ENCODE data around the gene ARFGEF2. TPM values are rescaled to one million over a fixed set of nuclear protein-coding genes. Genes with fewer than 3 reads are reported as not detected.

ARFGEF2 gene
- total and polyA plus RNA-seq, 10 of the 15 experiments (the other 5 are each of a cell fraction or from before 2014, with no cell fraction given) = 5.2 to 24.1 (median 17.7) TPM

DNA sequence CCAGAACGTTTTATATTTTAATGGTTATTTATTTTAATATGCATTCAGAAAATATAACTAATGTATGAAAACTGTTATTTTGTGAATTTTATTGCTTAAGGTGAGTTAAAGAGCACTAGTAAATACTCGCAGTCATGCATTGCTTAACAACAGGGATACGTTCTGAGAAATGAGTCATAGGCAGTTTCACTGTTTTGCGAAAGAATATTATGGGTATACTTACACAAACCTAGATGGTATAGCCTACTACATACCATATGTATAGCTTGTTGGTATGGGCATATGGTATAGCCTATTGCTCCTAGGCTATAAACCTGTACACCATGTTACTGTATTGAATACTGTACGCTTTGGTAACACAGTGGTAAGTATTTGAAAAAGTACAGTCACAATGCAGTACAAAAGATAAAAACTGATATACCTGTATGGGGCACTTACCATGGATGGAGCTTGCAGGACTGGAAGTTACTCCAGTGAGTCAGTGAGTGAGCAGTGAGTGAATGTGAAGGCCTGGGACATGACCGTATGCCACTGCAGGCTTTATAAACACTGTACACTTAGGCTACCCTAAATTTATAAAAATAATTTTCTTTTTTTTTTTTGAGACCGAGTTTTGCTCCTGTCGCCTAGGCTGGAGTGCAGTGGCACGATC is 38.5 kb downstream of the ARFGEF2 start:
- in situ Hi-C loops (cut with MboI) (no loop called here), intact Hi-C loops (cut with micrococcal nuclease; ENCODE audit: unreplicated experiment) (loop anchor here (10.0 kb wide), 1 partner anchor 305 kb away; no protein-coding TSS in a partner anchor)
- no TSS peak for BruUV-seq (replicated peaks)
- TF ChIP-seq, protein P1, sequence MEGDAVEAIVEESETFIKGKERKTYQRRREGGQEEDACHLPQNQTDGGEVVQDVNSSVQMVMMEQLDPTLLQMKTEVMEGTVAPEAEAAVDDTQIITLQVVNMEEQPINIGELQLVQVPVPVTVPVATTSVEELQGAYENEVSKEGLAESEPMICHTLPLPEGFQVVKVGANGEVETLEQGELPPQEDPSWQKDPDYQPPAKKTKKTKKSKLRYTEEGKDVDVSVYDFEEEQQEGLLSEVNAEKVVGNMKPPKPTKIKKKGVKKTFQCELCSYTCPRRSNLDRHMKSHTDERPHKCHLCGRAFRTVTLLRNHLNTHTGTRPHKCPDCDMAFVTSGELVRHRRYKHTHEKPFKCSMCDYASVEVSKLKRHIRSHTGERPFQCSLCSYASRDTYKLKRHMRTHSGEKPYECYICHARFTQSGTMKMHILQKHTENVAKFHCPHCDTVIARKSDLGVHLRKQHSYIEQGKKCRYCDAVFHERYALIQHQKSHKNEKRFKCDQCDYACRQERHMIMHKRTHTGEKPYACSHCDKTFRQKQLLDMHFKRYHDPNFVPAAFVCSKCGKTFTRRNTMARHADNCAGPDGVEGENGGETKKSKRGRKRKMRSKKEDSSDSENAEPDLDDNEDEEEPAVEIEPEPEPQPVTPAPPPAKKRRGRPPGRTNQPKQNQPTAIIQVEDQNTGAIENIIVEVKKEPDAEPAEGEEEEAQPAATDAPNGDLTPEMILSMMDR (IDR thresholded peaks at IDR 0.05 in 2 of 3, conservative IDR thresholded peaks at IDR 0.05 in 1 of 3; ENCODE audit: control insufficient read depth in 2 of 3, extremely low read depth in 1 of 3, insufficient read depth in 1 of 3, low read depth in 3 of 3, low read length in 3 of 3) = no peak
- TF ChIP-seq EED (IDR thresholded peaks at IDR 0.05; ENCODE audit: low read depth) (no peak), SUZ12 (IDR thresholded peaks at IDR 0.05; ENCODE audit: unreplicated experiment) (no peak), E4F1 (IDR thresholded peaks at IDR 0.05; ENCODE audit: borderline replicate concordance, partially characterized antibody) (no peak), TARDBP (IDR thresholded peaks at IDR 0.05; ENCODE audit: borderline replicate concordance) (no peak), RAD51 (IDR thresholded peaks at IDR 0.05) (no peak)
- TF ChIP-seq, protein P2, sequence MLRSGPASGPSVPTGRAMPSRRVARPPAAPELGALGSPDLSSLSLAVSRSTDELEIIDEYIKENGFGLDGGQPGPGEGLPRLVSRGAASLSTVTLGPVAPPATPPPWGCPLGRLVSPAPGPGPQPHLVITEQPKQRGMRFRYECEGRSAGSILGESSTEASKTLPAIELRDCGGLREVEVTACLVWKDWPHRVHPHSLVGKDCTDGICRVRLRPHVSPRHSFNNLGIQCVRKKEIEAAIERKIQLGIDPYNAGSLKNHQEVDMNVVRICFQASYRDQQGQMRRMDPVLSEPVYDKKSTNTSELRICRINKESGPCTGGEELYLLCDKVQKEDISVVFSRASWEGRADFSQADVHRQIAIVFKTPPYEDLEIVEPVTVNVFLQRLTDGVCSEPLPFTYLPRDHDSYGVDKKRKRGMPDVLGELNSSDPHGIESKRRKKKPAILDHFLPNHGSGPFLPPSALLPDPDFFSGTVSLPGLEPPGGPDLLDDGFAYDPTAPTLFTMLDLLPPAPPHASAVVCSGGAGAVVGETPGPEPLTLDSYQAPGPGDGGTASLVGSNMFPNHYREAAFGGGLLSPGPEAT (IDR thresholded peaks at IDR 0.05; ENCODE audit: low read depth) = no peak
- ChIA-PET POLR2A (no interaction called here), CTCF (no interaction called here), SMC1A (ENCODE audit: uncharacterized antibody, unreplicated experiment) (no interaction called here), RAD21 (ENCODE audit: unreplicated experiment) (no interaction called here)
- Histone ChIP-seq H4K20me1 (ENCODE audit: control insufficient read depth, insufficient read depth) (no peaks in the 10 kb centered on the region), H3K9me3 (replicated peaks; ENCODE audit: control insufficient read depth, insufficient read depth, low read length) (no peaks in the 10 kb centered on the region), H3K4me3 (no peak overlapping the region), H3K27me3 (replicated peaks in 1 of 2; ENCODE audit: control insufficient read depth in 2 of 2, insufficient read depth in 2 of 2, low read length in 1 of 2) (no peaks in the 10 kb centered on the region), H3K36me3 (ENCODE audit: control insufficient read depth in 2 of 2, insufficient read depth in 2 of 2, low read length in 1 of 2) (peaks cover 12 to 26% of the 10 kb centered on the region in 2 experiments), H3K9ac (ENCODE audit: control insufficient read depth, insufficient read depth, low read length) (no peak overlapping the region), H3K27ac (ENCODE audit: control insufficient read depth, insufficient read depth) (no peak overlapping the region), H2AFZ (ENCODE audit: control insufficient read depth, low read depth, low read length) (no peak overlapping the region), H3K4me2 (ENCODE audit: control insufficient read depth, insufficient read depth) (no peak overlapping the region), H3K79me2 (ENCODE audit: control insufficient read depth, insufficient read depth, low read length) (no peaks in the 10 kb centered on the region), H3K4me1 (ENCODE audit: control insufficient read depth, insufficient read depth, low read length) (no peaks in the 10 kb centered on the region)
- WGBS (ENCODE audit: insufficient coverage, insufficient replicate concordance, low lambda C conversion rate, missing lambda C conversion rate) = 73% methylated on average over 9 of the region's 9 CpGs
- DNase-seq (ENCODE audit: low read depth, low spot score) (no peak), ATAC-seq (no peak), FAIRE-seq (no peak)
